GM12878 (cell line): ENCODE measurements around the gene TYR. TPM values are rescaled to one million over a fixed set of nuclear protein-coding genes. Genes with fewer than 3 reads are reported as not detected.

Experiments used
- ATAC-seq: fragments of 200-7000 bp; cut with Tn5 transposase; 3 replicates; pipeline ENCODE4 v1.9.1; 2020; ENCODE audit warnings: mild to moderate bottlenecking, moderate library complexity
- Bru-seq: library from RNA; stranded (reverse); fragments of 400-500 nt; gene quantifications from one replicate; lab custom pipeline; 2021; lab: Mats Ljungman, UMichigan
- BruChase-seq, 2 experiments: library from RNA; stranded (reverse); fragments of 400-500 nt; gene quantifications; one replicate each; lab custom pipeline; 2021; lab: Mats Ljungman, UMichigan
- BruUV-seq: library from RNA; stranded (reverse); fragments of 400-500 nt; replicated peaks from 2 replicates; lab custom pipeline; 2021; lab: Mats Ljungman, UMichigan
- CTCF ChIA-PET: fragments of 300-600 bp; sonication (Branson Sonifier 250); formaldehyde crosslinking; extraction: SDS; loops from one replicate; lab custom pipeline; 2021; ENCODE audit warnings: inconsistent platforms; lab: Yijun Ruan, JAX
- POLR2A ChIA-PET: fragments of 350-600 bp; formaldehyde crosslinking; extraction: SDS; loops from one replicate; lab custom pipeline; 2021; ENCODE audit warnings: inconsistent platforms; lab: Charles Lee
- RAD21 ChIA-PET: fragments of 300-600 bp; sonication (Branson Sonifier 250); formaldehyde crosslinking; loops from one replicate; lab custom pipeline; 2023; ENCODE audit warnings: antibody characterized with exemption; ENCODE audit not compliant: unreplicated experiment; lab: Charles Lee
- SMC1A ChIA-PET: fragments of 300-600 bp; sonication (Branson Sonifier 250); formaldehyde crosslinking; loops from one replicate; lab custom pipeline; 2023; ENCODE audit not compliant: unreplicated experiment, uncharacterized antibody; lab: Charles Lee
- DNase-seq: peaks from one replicate; pipeline ENCODE4 v3.0.0-alpha.2; 2011; ENCODE audit warnings: low read depth, low spot score
- FAIRE-seq: peaks from 3 replicates; lab custom pipeline; 2011; peaks lifted over from hg19 to GRCh38; lab: Jason Lieb, UNC
- H2AFZ ChIP-seq: 2 replicates; pipeline ENCODE4 v1.6.0; 2011; ENCODE audit warnings: low read depth, low read length, control low read depth; ENCODE audit not compliant: control insufficient read depth
- H3K27ac ChIP-seq: 2 replicates; pipeline ENCODE4 v1.5.1; 2011; ENCODE audit warnings: control low read depth; ENCODE audit not compliant: control insufficient read depth, insufficient read depth
- H3K27me3 ChIP-seq, 2 experiments: replicated peaks in 1 of 2; 2 replicates each; pipeline versions ENCODE4 v1.6.0 to v1.6.1; 2011; ENCODE audit warnings: low read length in 1 of 2; ENCODE audit not compliant: control insufficient read depth in 2 of 2, insufficient read depth in 2 of 2
- H3K36me3 ChIP-seq, 2 experiments: 2 replicates each; pipeline ENCODE4 v1.5.1; 2011; ENCODE audit warnings: low read length in 1 of 2; ENCODE audit not compliant: control insufficient read depth in 2 of 2, insufficient read depth in 2 of 2
- H3K4me1 ChIP-seq: 2 replicates; pipeline ENCODE4 v1.6.1; 2011; ENCODE audit warnings: mild to moderate bottlenecking, low read length, moderate library complexity, mixed read lengths; ENCODE audit not compliant: control insufficient read depth, insufficient read depth
- H3K4me2 ChIP-seq: 2 replicates; pipeline ENCODE4 v1.6.0; 2011; ENCODE audit warnings: control low read depth; ENCODE audit not compliant: control insufficient read depth, insufficient read depth
- H3K4me3 ChIP-seq: fragments of 200-600 bp; sonication (generic); 2 replicates; pipeline ENCODE4 v1.5.1; 2016
- H3K79me2 ChIP-seq: 2 replicates; pipeline ENCODE4 v1.6.0; 2011; ENCODE audit warnings: low read length; ENCODE audit not compliant: control insufficient read depth, insufficient read depth
- H3K9ac ChIP-seq: 2 replicates; pipeline ENCODE4 v1.8.0; 2011; ENCODE audit warnings: low read length, control low read depth, mixed read lengths; ENCODE audit not compliant: control insufficient read depth, insufficient read depth
- H3K9me3 ChIP-seq: replicated peaks from 3 replicates; pipeline ENCODE4 v1.5.1; 2011; ENCODE audit warnings: mild to moderate bottlenecking, low read length; ENCODE audit not compliant: control insufficient read depth, insufficient read depth
- H4K20me1 ChIP-seq: 2 replicates; pipeline ENCODE4 v1.6.0; 2011; ENCODE audit not compliant: control insufficient read depth, insufficient read depth
- ATF7 ChIP-seq: fragments of 450-650 bp; IDR thresholded peaks from 2 replicates; pipeline ENCODE4 v1.6.1; 2016; ENCODE audit warnings: low read depth, mild to moderate bottlenecking
- EGR1 ChIP-seq, 2 experiments: IDR thresholded peaks; 1 replicate in 1 of 2; 2 replicates in 1 of 2; pipeline ENCODE4 v1.6.1; 2011 to 2012; ENCODE audit warnings: low read depth in 2 of 2, low read length in 2 of 2, borderline replicate concordance in 1 of 2, mild to moderate bottlenecking in 1 of 2, moderate library complexity in 1 of 2
- HDAC6 ChIP-seq: fragments of 200-600 bp; sonication (generic); IDR thresholded peaks from one replicate; pipeline ENCODE4 v1.8.0; 2017; ENCODE audit warnings: antibody characterized with exemption; ENCODE audit not compliant: unreplicated experiment
- MEF2A ChIP-seq: IDR thresholded peaks from 2 replicates; pipeline ENCODE4 v1.6.1; 2011; ENCODE audit warnings: low read depth, mild to moderate bottlenecking, low read length, moderate library complexity; ENCODE audit not compliant: insufficient read depth
- MXI1 ChIP-seq: fragments of 150-350 bp; IDR thresholded peaks from 2 replicates; pipeline ENCODE4 v1.6.1; 2011; ENCODE audit warnings: low read depth, mild to moderate bottlenecking, inconsistent platforms, low read length, improper control_type of control experiment
- NR2C2 ChIP-seq: IDR thresholded peaks from 2 replicates; pipeline ENCODE4 v1.6.1; 2011; ENCODE audit warnings: borderline replicate concordance, low read depth; ENCODE audit not compliant: control insufficient read depth, insufficient read length
- RCOR1 ChIP-seq: conservative IDR thresholded peaks from 2 replicates; pipeline ENCODE4 v1.6.1; 2012; ENCODE audit warnings: low read depth, low read length, improper control_type of control experiment
- SUPT20H ChIP-seq: IDR thresholded peaks from 2 replicates; pipeline ENCODE4 v1.6.1; 2011; ENCODE audit warnings: low read depth, mild to moderate bottlenecking, low read length, moderate library complexity, borderline replicate concordance; ENCODE audit not compliant: control insufficient read depth
- ZNF622 ChIP-seq: fragments of 450-650 bp; IDR thresholded peaks from 2 replicates; pipeline ENCODE4 v1.6.1; 2017; ENCODE audit warnings: mild to moderate bottlenecking, inconsistent platforms
- ZZZ3 ChIP-seq: IDR thresholded peaks from 2 replicates; pipeline ENCODE4 v1.6.1; 2011; ENCODE audit warnings: low read depth; ENCODE audit not compliant: control insufficient read depth, insufficient read length
- WGBS: methylation state at CpG from one replicate; pipeline ENCODE4 v1.1.6; 2016; ENCODE audit warnings: low lambda C conversion rate; ENCODE audit not compliant: insufficient replicate concordance, insufficient coverage; ENCODE audit errors: missing lambda C conversion rate; 5-methylcytosine and 5-hydroxymethylcytosine counted together
- in situ Hi-C: fragments of 300-500 bp; cut with MboI; formaldehyde crosslinking; loops from 9 replicates; pipeline ENCODE4 v1.14.3; 2018; ENCODE audit warnings: mixed read lengths
- intact Hi-C: fragments of 100-400 bp; cut with micrococcal nuclease; formaldehyde crosslinking; loops from one replicate; pipeline ENCODE4 v1.14.2; 2022; ENCODE audit not compliant: unreplicated experiment
- long read RNA-seq, 2 experiments: library from polyadenylated mRNA; unstranded; transcript quantifications; one replicate each; pipeline ENCODE4 v2.0.0, GENCODE V29; 2019 to 2020
- polyA minus RNA-seq, 3 experiments: library from RNA; depleted of rRNA, polyadenylated mRNA; stranded (reverse); fragments of >200 nt; gene quantifications; 2 replicates each; pipeline ENCODE4 v1.2.3, GENCODE V29; 2011
- polyA plus RNA-seq, 11 experiments: library from polyadenylated mRNA; depleted of rRNA in 4 of 11; unstranded in 6 of 11; stranded (reverse) in 5 of 11; fragments of >200 nt; fragmentation: Nextera tagmentation in 4 of 11; fragmentation: Illumina TruSeq in 1 of 11; extraction: Ambion mirVana in 4 of 11; extraction: Trizol in 1 of 11; gene quantifications; 1 replicate in 1 of 11; 2 replicates in 10 of 11; pipeline versions ENCODE4 v1.2.1 to v1.2.3, GENCODE V29; 2011 to 2016; ENCODE audit warnings: inconsistent platforms in 2 of 11, missing spikeins in 2 of 11, low read depth in 1 of 11
- total RNA-seq, 4 experiments: library from RNA; depleted of rRNA in 3 of 4; stranded (reverse); fragments of >200 nt in 3 of 4; fragmentation: Illumina TruSeq in 1 of 4; extraction: Trizol in 1 of 4; gene quantifications; 2 replicates each; pipeline versions ENCODE4 v1.2.1 to v1.2.3, GENCODE V29; 2013 to 2021
- TF ChIP-seq, protein P1 (sequence below): fragments of 450-650 bp; conservative IDR thresholded peaks from 2 replicates; pipeline ENCODE4 v1.6.1; 2017; ENCODE audit warnings: mild to moderate bottlenecking, moderate library complexity

Gene TYR
- not detected in 2 replicates for total RNA-seq (2013; cell fraction: nucleolus; rRNA removed)
- not detected in 2 replicates for total RNA-seq (2014; rRNA removed)
- total RNA-seq (2014; rRNA removed; fragmentation: Illumina TruSeq; extraction: Trizol) = not detected in 2 replicates
- not detected in 2 replicates for total RNA-seq (2021)
- polyA plus RNA-seq (2011; ENCODE audit: low read depth) = not detected
- not detected in 2 replicates for polyA plus RNA-seq (2011; rRNA removed)
- polyA plus RNA-seq (2011; cell fraction: cytosol; rRNA removed) = not detected in 2 replicates
- not detected in 2 replicates for polyA plus RNA-seq (2011; cell fraction: nucleus; rRNA removed)
- not detected in 2 replicates for polyA plus RNA-seq (2012)
- polyA plus RNA-seq (2014; fragmentation: Illumina TruSeq; extraction: Trizol) = not detected in 2 replicates
- polyA plus RNA-seq (2014; fragmentation: Nextera tagmentation; extraction: Ambion mirVana) = not detected
- polyA plus RNA-seq (2014; rRNA removed) = not detected in 2 replicates
- not detected for polyA plus RNA-seq (2016; fragmentation: Nextera tagmentation; extraction: Ambion mirVana)
- polyA minus RNA-seq (2011; rRNA and poly(A)+ RNA removed) = not detected in 2 replicates
- not detected in 2 replicates for polyA minus RNA-seq (2011; cell fraction: cytosol; rRNA and poly(A)+ RNA removed)
- polyA minus RNA-seq (2011; cell fraction: nucleus; rRNA and poly(A)+ RNA removed) = not detected in 2 replicates
- not detected for Bru-seq, nascent RNA
- not detected for BruChase-seq, experiment 1, labeled RNA remaining after a 6-hour chase
- BruChase-seq, experiment 2, labeled RNA remaining after a 2-hour chase = not detected
- long read RNA-seq, experiment 1 = 0 reads
- long read RNA-seq, experiment 2 = 0 reads

DNA sequence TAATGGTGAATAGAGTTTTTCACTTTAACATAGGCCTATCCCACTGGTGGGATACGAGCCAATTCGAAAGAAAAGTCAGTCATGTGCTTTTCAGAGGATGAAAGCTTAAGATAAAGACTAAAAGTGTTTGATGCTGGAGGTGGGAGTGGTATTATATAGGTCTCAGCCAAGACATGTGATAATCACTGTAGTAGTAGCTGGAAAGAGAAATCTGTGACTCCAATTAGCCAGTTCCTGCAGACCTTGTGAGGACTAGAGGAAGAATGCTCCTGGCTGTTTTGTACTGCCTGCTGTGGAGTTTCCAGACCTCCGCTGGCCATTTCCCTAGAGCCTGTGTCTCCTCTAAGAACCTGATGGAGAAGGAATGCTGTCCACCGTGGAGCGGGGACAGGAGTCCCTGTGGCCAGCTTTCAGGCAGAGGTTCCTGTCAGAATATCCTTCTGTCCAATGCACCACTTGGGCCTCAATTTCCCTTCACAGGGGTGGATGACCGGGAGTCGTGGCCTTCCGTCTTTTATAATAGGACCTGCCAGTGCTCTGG, at the start of gene TYR:
Gene TYR, plus strand, starts transcription at position 185 of the 541 bp plus-strand sequence. Its CDS starts 79 bp downstream, at position 264.
- Histone ChIP-seq H3K36me3 (no peaks in the 10 kb centered on the region), H3K4me2 (no peak within 1 kb of the TSS), H4K20me1 (no peaks in the 10 kb centered on the region), H3K27me3 (no peaks in the 10 kb centered on the region), H3K4me3 (no peak within 1 kb of the TSS), H2AFZ (no peak within 1 kb of the TSS), H3K9me3 (no peaks in the 10 kb centered on the region), H3K4me1 (no peaks in the 10 kb centered on the region), H3K27ac (no peak within 1 kb of the TSS), H3K9ac (no peak within 1 kb of the TSS), H3K79me2 (no peaks in the 10 kb centered on the region)
- ChIA-PET CTCF (no interaction called here), RAD21 (no interaction called here), SMC1A (interaction anchor here (1.0 kb wide), 1 partner anchor 9 kb away, joined by 3 read pairs; no protein-coding TSS in a partner anchor), POLR2A (interaction anchor here (0.7 kb wide), 1 partner anchor 419 kb away, joined by 5 read pairs; no protein-coding TSS in a partner anchor)
- intact Hi-C loops = no loop called here
- in situ Hi-C loops = no loop called here
- no peak for ATAC-seq
- no peak for FAIRE-seq
- BruUV-seq = no TSS peak
- 28% methylated on average over 8 of the region's 8 CpGs for WGBS
- DNase-seq = no peak
- TF ChIP-seq NR2C2 (no peak), ZNF622 (no peak)
- TF ChIP-seq, all 136 proteins: peak for 0

DNA sequence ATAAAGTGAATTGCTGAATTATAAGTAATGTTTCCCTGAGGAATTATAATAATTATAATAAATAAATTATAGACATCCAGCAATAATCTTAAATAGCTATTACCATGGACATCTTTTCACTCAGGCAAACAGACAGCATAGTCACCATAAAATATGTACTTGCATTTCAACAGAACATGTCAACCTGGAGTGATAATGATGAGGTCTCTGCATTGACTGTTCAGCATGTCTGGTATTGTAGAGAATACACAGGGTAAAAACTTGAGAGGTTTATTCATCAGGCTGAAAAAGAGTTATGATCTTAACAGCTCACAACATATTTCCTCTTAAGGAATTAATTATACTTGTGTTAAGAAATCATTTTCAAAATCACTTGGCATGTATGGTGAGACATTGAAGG, 41.1 kb upstream of the TYR start:
- no TSS peak for BruUV-seq
- no peak overlapping the region for H3K4me2 ChIP-seq
- ATAC-seq (no peak), FAIRE-seq (no peak), DNase-seq (no peak)
- ChIA-PET RAD21 (no interaction called here), SMC1A (no interaction called here), POLR2A (no interaction called here), CTCF (no interaction called here)
- H3K27ac ChIP-seq = no peak overlapping the region
- H3K4me1 ChIP-seq = no peaks in the 10 kb centered on the region
- in situ Hi-C loops (no loop called here), intact Hi-C loops (no loop called here)
- H4K20me1 ChIP-seq = no peaks in the 10 kb centered on the region
- H3K36me3 ChIP-seq = no peaks in the 10 kb centered on the region
- H3K79me2 ChIP-seq = no peaks in the 10 kb centered on the region
- H3K27me3 ChIP-seq = no peaks in the 10 kb centered on the region
- no peaks in the 10 kb centered on the region for H3K9me3 ChIP-seq
- H3K4me3 ChIP-seq = no peak overlapping the region
- no peak overlapping the region for H3K9ac ChIP-seq
- H2AFZ ChIP-seq = no peak overlapping the region
- TF ChIP-seq ZZZ3 = no peak
- TF ChIP-seq, protein P1, sequence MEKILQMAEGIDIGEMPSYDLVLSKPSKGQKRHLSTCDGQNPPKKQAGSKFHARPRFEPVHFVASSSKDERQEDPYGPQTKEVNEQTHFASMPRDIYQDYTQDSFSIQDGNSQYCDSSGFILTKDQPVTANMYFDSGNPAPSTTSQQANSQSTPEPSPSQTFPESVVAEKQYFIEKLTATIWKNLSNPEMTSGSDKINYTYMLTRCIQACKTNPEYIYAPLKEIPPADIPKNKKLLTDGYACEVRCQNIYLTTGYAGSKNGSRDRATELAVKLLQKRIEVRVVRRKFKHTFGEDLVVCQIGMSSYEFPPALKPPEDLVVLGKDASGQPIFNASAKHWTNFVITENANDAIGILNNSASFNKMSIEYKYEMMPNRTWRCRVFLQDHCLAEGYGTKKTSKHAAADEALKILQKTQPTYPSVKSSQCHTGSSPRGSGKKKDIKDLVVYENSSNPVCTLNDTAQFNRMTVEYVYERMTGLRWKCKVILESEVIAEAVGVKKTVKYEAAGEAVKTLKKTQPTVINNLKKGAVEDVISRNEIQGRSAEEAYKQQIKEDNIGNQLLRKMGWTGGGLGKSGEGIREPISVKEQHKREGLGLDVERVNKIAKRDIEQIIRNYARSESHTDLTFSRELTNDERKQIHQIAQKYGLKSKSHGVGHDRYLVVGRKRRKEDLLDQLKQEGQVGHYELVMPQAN = no peak
- TF ChIP-seq MXI1 = no peak
- TF ChIP-seq EGR1 (IDR thresholded peaks at IDR 0.05; ENCODE audit: borderline replicate concordance in 1 of 2, low read depth in 2 of 2, low read length in 2 of 2) = no peak
- no peak for TF ChIP-seq HDAC6
- TF ChIP-seq ATF7 = no peak
- no peak for TF ChIP-seq MEF2A
- no peak for TF ChIP-seq RCOR1
- no peak for TF ChIP-seq SUPT20H
